A549 (cell line): ENCODE results near the gene CCDC87. TPM values are rescaled to one million over a fixed set of nuclear protein-coding genes. Genes with fewer than 3 reads are reported as not detected.

ENCODE experiments used
- ATAC-seq, 2 experiments: fragments of 200-7000 bp in 1 of 2; fragments of >200 bp in 1 of 2; cut with Nextera tagmentation in 1 of 2; cut with Tn5 transposase in 1 of 2; 3 replicates each; pipeline versions ENCODE4 v1.8.0 to v1.9.1; 2018 to 2020; ENCODE audit warnings: mild to moderate bottlenecking in 1 of 2, moderate library complexity in 1 of 2
- CTCF ChIA-PET: fragments of 300-600 bp; sonication (Branson Sonifier 250); formaldehyde crosslinking; extraction: SDS; loops from one replicate; lab custom pipeline; 2021; ENCODE audit warnings: antibody characterized with exemption, inconsistent platforms; lab: Yijun Ruan, JAX
- POLR2A ChIA-PET: fragments of 350-600 bp; formaldehyde crosslinking; extraction: SDS; loops from one replicate; lab custom pipeline; 2021; ENCODE audit warnings: antibody characterized with exemption, inconsistent platforms; lab: Yijun Ruan, JAX
- DNase-seq, 2 experiments: peaks; one replicate each; pipeline versions ENCODE4 v3.0.0 to v3.0.0-alpha.2; 2011 to 2016; ENCODE audit warnings: low read depth in 1 of 2, low spot score in 1 of 2
- FAIRE-seq: peaks from 2 replicates; lab custom pipeline; 2011; peaks lifted over from hg19 to GRCh38; lab: Jason Lieb, UNC
- H3K27ac ChIP-seq, 2 experiments: fragments of >200 bp; sonication (Bioruptor Twin); formaldehyde crosslinking; 3 replicates each; pipeline ENCODE4 v1.5.1; 2016 to 2017
- H3K4me1 ChIP-seq: fragments of >200 bp; sonication (Bioruptor Twin); formaldehyde crosslinking; 3 replicates; pipeline ENCODE4 v1.6.1; 2016
- H3K4me2 ChIP-seq: fragments of >200 bp; sonication (Bioruptor Twin); formaldehyde crosslinking; 3 replicates; pipeline ENCODE4 v1.6.1; 2016
- H3K4me3 ChIP-seq: fragments of >200 bp; sonication (Bioruptor Twin); formaldehyde crosslinking; 3 replicates; pipeline ENCODE4 v1.5.1; 2016
- H3K9me3 ChIP-seq: fragments of >200 bp; sonication (Bioruptor Twin); formaldehyde crosslinking; 3 replicates; pipeline ENCODE4 v1.6.1; 2016
- CBX2 ChIP-seq: fragments of 200-600 bp; sonication (generic); IDR thresholded peaks from 2 replicates; pipeline ENCODE4 v1.6.1; 2016; ENCODE audit warnings: low read depth, mild to moderate bottlenecking, borderline replicate concordance
- CHD2 ChIP-seq: fragments of 150-350 bp; IDR thresholded peaks from 2 replicates; pipeline ENCODE4 v1.6.1; 2014; ENCODE audit warnings: low read length; ENCODE audit not compliant: partially characterized antibody
- EHF ChIP-seq: fragments of 250-450 bp; sonication (Bioruptor Pico); IDR thresholded peaks from 2 replicates; pipeline ENCODE4 v1.5.0; 2020; ENCODE audit warnings: mild to moderate bottlenecking
- EP300 ChIP-seq, 2 experiments: fragments of >200 bp; sonication (Bioruptor Twin); formaldehyde crosslinking; IDR thresholded peaks; 2 replicates in 1 of 2; 3 replicates in 1 of 2; pipeline ENCODE4 v1.6.1; 2016 to 2017
- FOSB ChIP-seq: fragments of 250-450 bp; sonication (Bioruptor Pico); IDR thresholded peaks from 2 replicates; pipeline ENCODE4 v1.5.0; 2020; ENCODE audit warnings: mild to moderate bottlenecking, moderate library complexity
- FOXS1 ChIP-seq: fragments of 250-450 bp; sonication (Bioruptor Pico); IDR thresholded peaks from 2 replicates; pipeline ENCODE4 v1.5.0; 2020; ENCODE audit warnings: mild to moderate bottlenecking, moderate library complexity
- HEYL ChIP-seq: fragments of 250-450 bp; sonication (Bioruptor Pico); IDR thresholded peaks from 2 replicates; pipeline ENCODE4 v1.8.0; 2021; ENCODE audit warnings: mild to moderate bottlenecking, moderate library complexity
- KDM1A ChIP-seq: fragments of 200-600 bp; sonication (generic); IDR thresholded peaks from 2 replicates; pipeline ENCODE4 v1.6.1; 2016; ENCODE audit warnings: low read depth, mild to moderate bottlenecking
- MAZ ChIP-seq: fragments of 150-350 bp; IDR thresholded peaks from 2 replicates; pipeline ENCODE4 v1.6.1; 2014; ENCODE audit warnings: antibody characterized with exemption, low read depth, low read length, borderline replicate concordance
- MYC ChIP-seq: IDR thresholded peaks from 2 replicates; pipeline ENCODE4 v1.6.1; 2012; ENCODE audit warnings: mild to moderate bottlenecking, inconsistent platforms, low read length, improper control_type of control experiment, borderline replicate concordance
- NFE2L2 ChIP-seq: fragments of 150-350 bp; conservative IDR thresholded peaks from 2 replicates; pipeline ENCODE4 v1.6.1; 2014; ENCODE audit warnings: low read length
- NPAS2 ChIP-seq: fragments of 250-450 bp; sonication (Bioruptor Pico); IDR thresholded peaks from 2 replicates; pipeline ENCODE4 v1.8.0; 2022; ENCODE audit warnings: mild to moderate bottlenecking, moderate library complexity, borderline replicate concordance
- POLR2AphosphoS2 ChIP-seq: conservative IDR thresholded peaks from 2 replicates; pipeline ENCODE4 v1.6.1; 2012; ENCODE audit warnings: low read length, improper control_type of control experiment, inconsistent platforms
- RAD21 ChIP-seq, 2 experiments: fragments of >200 bp in 1 of 2; sonication (Bioruptor Twin) in 1 of 2; formaldehyde crosslinking in 1 of 2; IDR thresholded peaks in 1 of 2; conservative IDR thresholded peaks in 1 of 2; 2 replicates in 1 of 2; 3 replicates in 1 of 2; pipeline ENCODE4 v1.6.1; 2012 to 2018; ENCODE audit warnings: inconsistent platforms in 1 of 2
- RARB ChIP-seq: fragments of 250-450 bp; sonication (Bioruptor Pico); IDR thresholded peaks from 2 replicates; pipeline ENCODE4 v1.8.0; 2021; ENCODE audit warnings: mild to moderate bottlenecking, moderate library complexity
- RCOR1 ChIP-seq: fragments of 150-350 bp; IDR thresholded peaks from 2 replicates; pipeline ENCODE4 v1.6.1; 2014; ENCODE audit warnings: antibody characterized with exemption, low read length, low read depth
- SMC3 ChIP-seq: fragments of >200 bp; sonication (Bioruptor Twin); formaldehyde crosslinking; IDR thresholded peaks from 3 replicates; pipeline ENCODE4 v1.6.1; 2018; ENCODE audit warnings: inconsistent platforms
- TFCP2L1 ChIP-seq: fragments of 250-450 bp; sonication (Bioruptor Pico); IDR thresholded peaks from 2 replicates; pipeline ENCODE4 v1.5.0; 2021; ENCODE audit warnings: mild to moderate bottlenecking
- TP53 ChIP-seq: fragments of 250-450 bp; sonication (Bioruptor Pico); IDR thresholded peaks from 2 replicates; pipeline ENCODE4 v1.5.0; 2021; ENCODE audit warnings: mild to moderate bottlenecking, moderate library complexity
- ZC3H11A ChIP-seq: fragments of 450-650 bp; IDR thresholded peaks from 2 replicates; pipeline ENCODE4 v1.6.1; 2014; ENCODE audit warnings: antibody characterized with exemption, mild to moderate bottlenecking
- ZSCAN20 ChIP-seq: fragments of 250-450 bp; sonication (Bioruptor Pico); IDR thresholded peaks from 2 replicates; pipeline ENCODE4 v1.8.0; 2022; ENCODE audit warnings: mild to moderate bottlenecking, moderate library complexity
- WGBS: methylation state at CpG from one replicate; pipeline ENCODE4 v1.1.6; 2017; ENCODE audit errors: missing lambda C conversion rate; 5-methylcytosine and 5-hydroxymethylcytosine counted together
- polyA plus RNA-seq, 4 experiments: library from polyadenylated mRNA; depleted of rRNA in 3 of 4; stranded (reverse); fragments of >200 nt; fragmentation: RNase III in 1 of 4; extraction: RNeasy Plus Mini Kit Qiagen cat#74134 plus additional on column Dnase treatment in 1 of 4; gene quantifications; 2 replicates in 3 of 4; 3 replicates in 1 of 4; pipeline ENCODE4 v1.2.3, GENCODE V29; 2011 to 2017
- TF ChIP-seq, protein P1 (sequence below): fragments of 150-350 bp; IDR thresholded peaks from 2 replicates; pipeline ENCODE4 v1.6.1; 2014; ENCODE audit warnings: low read depth, mild to moderate bottlenecking, low read length
- TF ChIP-seq, protein P2 (sequence below): fragments of 450-650 bp; IDR thresholded peaks from 2 replicates; pipeline ENCODE4 v1.6.1; 2014; ENCODE audit warnings: antibody characterized with exemption
- TF ChIP-seq, protein P3 (sequence below): IDR thresholded peaks from 2 replicates; pipeline ENCODE4 v1.6.1; 2012
- TF ChIP-seq, protein P4 (sequence below): fragments of 250-450 bp; sonication (Bioruptor Pico); IDR thresholded peaks from 2 replicates; pipeline ENCODE4 v1.5.0; 2021; ENCODE audit warnings: mild to moderate bottlenecking, moderate library complexity, borderline replicate concordance
- TF ChIP-seq, protein P5 (sequence below): fragments of 250-450 bp; sonication (Bioruptor Pico); IDR thresholded peaks from 2 replicates; pipeline ENCODE4 v1.5.0; 2020; ENCODE audit warnings: low read depth, mild to moderate bottlenecking, moderate library complexity
- TF ChIP-seq, protein P6 (sequence below): IDR thresholded peaks from 2 replicates; pipeline ENCODE4 v1.6.1; 2012; ENCODE audit warnings: low read depth, borderline replicate concordance

Gene CCDC87
- polyA plus RNA-seq, 2 of the 4 experiments (the other 2 are of a cell fraction), result 0.47 to 0.68 TPM

DNA sequence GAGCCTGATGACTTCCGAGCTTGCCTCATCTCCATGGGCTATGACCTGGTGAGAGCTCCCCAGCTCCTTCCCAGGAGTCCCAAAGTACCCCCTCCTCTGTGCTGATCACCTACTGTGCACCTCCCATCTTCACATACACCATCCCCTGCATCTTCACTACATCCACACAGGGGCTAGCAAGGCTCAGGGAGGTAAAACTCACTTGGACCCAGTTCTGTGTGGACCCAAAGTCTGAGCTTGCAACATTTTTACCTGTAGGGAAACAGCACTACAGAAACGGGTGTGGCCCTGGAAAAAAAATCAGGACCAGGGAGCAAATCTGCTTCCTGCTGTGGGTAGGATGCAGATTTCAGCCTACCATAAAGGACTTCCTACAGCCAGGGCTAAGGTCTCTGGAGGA lies 30.6 kb downstream of the CCDC87 start:
- ATAC-seq (no peak), FAIRE-seq (no peak), DNase-seq (no peak)
- no peak overlapping the region for H3K27ac ChIP-seq
- no peaks in the 10 kb centered on the region for H3K4me1 ChIP-seq
- H3K4me2 ChIP-seq, result no peak overlapping the region
- POLR2A ChIA-PET, result no interaction called here
- H3K4me3 ChIP-seq, result no peak overlapping the region
- TF ChIP-seq POLR2AphosphoS2 (no peak), RARB (no peak), RAD21 (conservative IDR thresholded peaks at IDR 0.05 in 1 of 2, IDR thresholded peaks at IDR 0.05 in 1 of 2) (no peak), EP300 (IDR thresholded peaks at IDR 0.05) (no peak), FOXS1 (no peak), CBX2 (no peak), ZC3H11A (no peak), CHD2 (no peak)
- TF ChIP-seq, protein P1, sequence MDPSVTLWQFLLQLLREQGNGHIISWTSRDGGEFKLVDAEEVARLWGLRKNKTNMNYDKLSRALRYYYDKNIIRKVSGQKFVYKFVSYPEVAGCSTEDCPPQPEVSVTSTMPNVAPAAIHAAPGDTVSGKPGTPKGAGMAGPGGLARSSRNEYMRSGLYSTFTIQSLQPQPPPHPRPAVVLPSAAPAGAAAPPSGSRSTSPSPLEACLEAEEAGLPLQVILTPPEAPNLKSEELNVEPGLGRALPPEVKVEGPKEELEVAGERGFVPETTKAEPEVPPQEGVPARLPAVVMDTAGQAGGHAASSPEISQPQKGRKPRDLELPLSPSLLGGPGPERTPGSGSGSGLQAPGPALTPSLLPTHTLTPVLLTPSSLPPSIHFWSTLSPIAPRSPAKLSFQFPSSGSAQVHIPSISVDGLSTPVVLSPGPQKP, result no peak
- TF ChIP-seq, all 56 proteins: peak for 0
- no peaks in the 10 kb centered on the region for H3K9me3 ChIP-seq
- CTCF ChIA-PET, result interaction anchor here (0.9 to 2.0 kb wide), 5 partner anchors 11 to 133 kb away, joined by 3 to 5 read pairs (median 5); partner anchors contain the start of genes ACTN3 and ZDHHC24
- 54% methylated on average over 2 of the region's 2 CpGs for WGBS

DNA sequence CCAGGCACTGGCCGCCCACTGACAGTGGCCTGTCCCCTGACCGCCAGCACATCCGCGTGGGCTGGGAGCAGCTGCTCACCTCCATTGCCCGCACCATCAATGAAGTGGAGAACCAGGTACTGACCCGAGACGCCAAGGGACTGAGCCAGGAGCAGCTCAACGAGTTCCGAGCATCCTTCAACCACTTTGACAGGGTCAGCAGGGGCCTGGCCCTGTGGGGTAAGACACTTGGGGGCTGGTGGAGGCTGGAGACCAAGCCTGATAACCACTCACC lies 31.0 kb downstream of the CCDC87 start:
- Histone ChIP-seq H3K4me3 (no peak overlapping the region), H3K4me2 (no peak overlapping the region), H3K9me3 (no peaks in the 10 kb centered on the region), H3K27ac (no peak overlapping the region), H3K4me1 (no peaks in the 10 kb centered on the region)
- POLR2A ChIA-PET, result no interaction called here
- ATAC-seq (no peak), DNase-seq (no peak), FAIRE-seq (no peak)
- TF ChIP-seq, protein P2, sequence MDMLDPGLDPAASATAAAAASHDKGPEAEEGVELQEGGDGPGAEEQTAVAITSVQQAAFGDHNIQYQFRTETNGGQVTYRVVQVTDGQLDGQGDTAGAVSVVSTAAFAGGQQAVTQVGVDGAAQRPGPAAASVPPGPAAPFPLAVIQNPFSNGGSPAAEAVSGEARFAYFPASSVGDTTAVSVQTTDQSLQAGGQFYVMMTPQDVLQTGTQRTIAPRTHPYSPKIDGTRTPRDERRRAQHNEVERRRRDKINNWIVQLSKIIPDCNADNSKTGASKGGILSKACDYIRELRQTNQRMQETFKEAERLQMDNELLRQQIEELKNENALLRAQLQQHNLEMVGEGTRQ, result no peak
- TF ChIP-seq KDM1A, result no peak
- no peak for TF ChIP-seq HEYL (CRISPR knock-in tag)
- TF ChIP-seq CBX2, result no peak
- TF ChIP-seq RCOR1, result no peak
- TF ChIP-seq MYC, result no peak
- TF ChIP-seq MAZ, result no peak
- TF ChIP-seq SMC3, result no peak
- TF ChIP-seq EHF (CRISPR knock-in tag), result no peak
- TF ChIP-seq NFE2L2, result no peak
- no peak for TF ChIP-seq ZSCAN20 (CRISPR knock-in tag)
- TF ChIP-seq, protein P3, sequence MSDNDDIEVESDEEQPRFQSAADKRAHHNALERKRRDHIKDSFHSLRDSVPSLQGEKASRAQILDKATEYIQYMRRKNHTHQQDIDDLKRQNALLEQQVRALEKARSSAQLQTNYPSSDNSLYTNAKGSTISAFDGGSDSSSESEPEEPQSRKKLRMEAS, result no peak
- no peak for TF ChIP-seq NPAS2 (CRISPR knock-in tag)
- TF ChIP-seq, protein P4, sequence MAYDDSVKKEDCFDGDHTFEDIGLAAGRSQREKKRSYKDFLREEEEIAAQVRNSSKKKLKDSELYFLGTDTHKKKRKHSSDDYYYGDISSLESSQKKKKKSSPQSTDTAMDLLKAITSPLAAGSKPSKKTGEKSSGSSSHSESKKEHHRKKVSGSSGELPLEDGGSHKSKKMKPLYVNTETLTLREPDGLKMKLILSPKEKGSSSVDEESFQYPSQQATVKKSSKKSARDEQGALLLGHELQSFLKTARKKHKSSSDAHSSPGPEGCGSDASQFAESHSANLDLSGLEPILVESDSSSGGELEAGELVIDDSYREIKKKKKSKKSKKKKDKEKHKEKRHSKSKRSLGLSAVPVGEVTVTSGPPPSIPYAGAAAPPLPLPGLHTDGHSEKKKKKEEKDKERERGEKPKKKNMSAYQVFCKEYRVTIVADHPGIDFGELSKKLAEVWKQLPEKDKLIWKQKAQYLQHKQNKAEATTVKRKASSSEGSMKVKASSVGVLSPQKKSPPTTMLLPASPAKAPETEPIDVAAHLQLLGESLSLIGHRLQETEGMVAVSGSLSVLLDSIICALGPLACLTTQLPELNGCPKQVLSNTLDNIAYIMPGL (CRISPR knock-in tag), result no peak
- TF ChIP-seq, protein P5, sequence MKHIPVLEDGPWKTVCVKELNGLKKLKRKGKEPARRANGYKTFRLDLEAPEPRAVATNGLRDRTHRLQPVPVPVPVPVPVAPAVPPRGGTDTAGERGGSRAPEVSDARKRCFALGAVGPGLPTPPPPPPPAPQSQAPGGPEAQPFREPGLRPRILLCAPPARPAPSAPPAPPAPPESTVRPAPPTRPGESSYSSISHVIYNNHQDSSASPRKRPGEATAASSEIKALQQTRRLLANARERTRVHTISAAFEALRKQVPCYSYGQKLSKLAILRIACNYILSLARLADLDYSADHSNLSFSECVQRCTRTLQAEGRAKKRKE (CRISPR knock-in tag), result no peak
- no peak for TF ChIP-seq TFCP2L1
- TF ChIP-seq FOSB (CRISPR knock-in tag), result no peak
- TF ChIP-seq ZC3H11A, result no peak
- TF ChIP-seq, protein P6, sequence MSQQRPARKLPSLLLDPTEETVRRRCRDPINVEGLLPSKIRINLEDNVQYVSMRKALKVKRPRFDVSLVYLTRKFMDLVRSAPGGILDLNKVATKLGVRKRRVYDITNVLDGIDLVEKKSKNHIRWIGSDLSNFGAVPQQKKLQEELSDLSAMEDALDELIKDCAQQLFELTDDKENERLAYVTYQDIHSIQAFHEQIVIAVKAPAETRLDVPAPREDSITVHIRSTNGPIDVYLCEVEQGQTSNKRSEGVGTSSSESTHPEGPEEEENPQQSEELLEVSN, result no peak
- TF ChIP-seq TP53 (CRISPR knock-in tag), result no peak
- whole genome bisulfite sequencing, result 92% methylated on average over 9 of the region's 9 CpGs
- CTCF ChIA-PET, result interaction anchor here (0.6 to 2.0 kb wide), 5 partner anchors 10 to 133 kb away, joined by 3 to 5 read pairs (median 5); partner anchors contain the start of genes ACTN3 and ZDHHC24
